BLaER1 treated with 17β-estradiol and CSF1 and Interleukin-3, amounts not matched to agents 10 nM and 100 nM (cell line): Measurements from ENCODE around the gene GABBR2.

Source experiments
- H3K27ac ChIP-seq, 11 experiments: shearing (Covaris generic); formaldehyde crosslinking; 2 replicates each; pipeline ENCODE4 v1.8.1; 2022
- H3K27me3 ChIP-seq, 11 experiments: shearing (Covaris generic); formaldehyde crosslinking; 2 replicates each; pipeline ENCODE4 v1.8.1; 2022
- H3K36me3 ChIP-seq, 11 experiments: shearing (Covaris generic); formaldehyde crosslinking; 2 replicates each; pipeline ENCODE4 v1.8.1; 2022
- H3K4me1 ChIP-seq, 10 experiments: shearing (Covaris generic); formaldehyde crosslinking; 2 replicates each; pipeline ENCODE4 v1.8.1; 2022
- H3K4me2 ChIP-seq, 11 experiments: shearing (Covaris generic); formaldehyde crosslinking; 2 replicates each; pipeline ENCODE4 v1.8.1; 2022
- H3K4me3 ChIP-seq, 10 experiments: shearing (Covaris generic); formaldehyde crosslinking; 2 replicates each; pipeline ENCODE4 v1.8.1; 2022
- H3K9ac ChIP-seq, 11 experiments: shearing (Covaris generic); formaldehyde crosslinking; 2 replicates each; pipeline ENCODE4 v1.8.1; 2022
- H3K9me3 ChIP-seq, 11 experiments: shearing (Covaris generic); formaldehyde crosslinking; replicated peaks in 1 of 11; 2 replicates each; pipeline ENCODE4 v1.8.1; 2022
- H4K20me1 ChIP-seq, 11 experiments: shearing (Covaris generic); formaldehyde crosslinking; 2 replicates each; pipeline ENCODE4 v1.8.1; 2022
- Cebpa-rat ChIP-seq, 11 experiments: shearing (Covaris generic); IDR thresholded peaks; 2 replicates each; pipeline ENCODE4 v1.8.1; 2022

Gene GABBR2

GRCh38 chr9:98316445-98317133 is 392.1 kb downstream of the GABBR2 start:
- no peak overlapping the region for H3K4me2 ChIP-seq
- H3K4me3 ChIP-seq = no peak overlapping the region
- no peak overlapping the region for H3K9ac ChIP-seq

GRCh38 chr9:98315551-98316060 is 393.1 kb downstream of the GABBR2 start:
- no peak for TF ChIP-seq Cebpa-rat (IDR thresholded peaks at IDR 0.05)
- Histone ChIP-seq H3K4me1 (peaks cover 0 to 3% (median 0%) of the 10 kb centered on the region in 10 experiments; a peak in 3 of 20 replicates), H3K9me3 (no peaks in the 10 kb centered on the region; a peak in 1 of 22 replicates), H3K27ac (no peak overlapping the region), H3K36me3 (no peaks in the 10 kb centered on the region), H3K27me3 (no peaks in the 10 kb centered on the region), H3K4me3 (no peak overlapping the region), H3K4me2 (no peak overlapping the region), H4K20me1 (no peaks in the 10 kb centered on the region), H3K9ac (no peak overlapping the region)

More at GRCh38 chr9:98316445-98317133, 392.1 kb downstream of the GABBR2 start:
- peaks cover 0 to 3% (median 0%) of the 10 kb centered on the region in 10 experiments; a peak in 3 of 20 replicates for H3K4me1 ChIP-seq
- H3K27me3 ChIP-seq = no peaks in the 10 kb centered on the region
- H4K20me1 ChIP-seq = no peaks in the 10 kb centered on the region
- TF ChIP-seq Cebpa-rat (IDR thresholded peaks at IDR 0.05) = no peak
- H3K9me3 ChIP-seq = no peaks in the 10 kb centered on the region; a peak in 1 of 22 replicates
- no peak overlapping the region for H3K27ac ChIP-seq
- H3K36me3 ChIP-seq = no peaks in the 10 kb centered on the region

GRCh38 chr9:98315067-98315453 is 393.7 kb downstream of the GABBR2 start:
- no peaks in the 10 kb centered on the region for H3K36me3 ChIP-seq
- no peak for TF ChIP-seq Cebpa-rat (IDR thresholded peaks at IDR 0.05)
- no peaks in the 10 kb centered on the region for H4K20me1 ChIP-seq
- no peak overlapping the region for H3K27ac ChIP-seq
- H3K9ac ChIP-seq = no peak overlapping the region
- no peaks in the 10 kb centered on the region for H3K27me3 ChIP-seq
- H3K4me3 ChIP-seq = no peak overlapping the region
- H3K4me2 ChIP-seq = no peak overlapping the region
- H3K9me3 ChIP-seq = no peaks in the 10 kb centered on the region; a peak in 1 of 22 replicates
- peaks cover 0 to 3% (median 0%) of the 10 kb centered on the region in 10 experiments; a peak in 3 of 20 replicates for H3K4me1 ChIP-seq

- Histone ChIP-seq H3K4me2 (no peak overlapping the region), H3K4me3 (no peak overlapping the region), H3K36me3 (no peaks in the 10 kb centered on the region), H4K20me1 (no peaks in the 10 kb centered on the region), H3K27me3 (no peaks in the 10 kb centered on the region), H3K9me3 (no peaks in the 10 kb centered on the region; a peak in 1 of 22 replicates), H3K4me1 (peaks cover 0 to 3% (median 0%) of the 10 kb centered on the region in 10 experiments; a peak in 3 of 20 replicates), H3K9ac (no peak overlapping the region), H3K27ac (no peak overlapping the region)
- TF ChIP-seq Cebpa-rat (IDR thresholded peaks at IDR 0.05) = no peak
These were observed 394.2 kb downstream of the GABBR2 start for GRCh38 chr9:98314381-98315066.

- no peak for TF ChIP-seq Cebpa-rat (IDR thresholded peaks at IDR 0.05)
- H3K4me1 ChIP-seq = peaks cover 0 to 3% (median 0%) of the 10 kb centered on the region in 10 experiments; a peak in 3 of 20 replicates
- no peak overlapping the region for H3K9ac ChIP-seq
- H3K9me3 ChIP-seq = no peaks in the 10 kb centered on the region
- no peak overlapping the region for H3K4me3 ChIP-seq
- H3K36me3 ChIP-seq = no peaks in the 10 kb centered on the region
- no peaks in the 10 kb centered on the region for H3K27me3 ChIP-seq
- no peak overlapping the region for H3K27ac ChIP-seq
- no peaks in the 10 kb centered on the region for H4K20me1 ChIP-seq
- H3K4me2 ChIP-seq = no peak overlapping the region
These were observed 396.4 kb downstream of the GABBR2 start for GRCh38 chr9:98312365-98312764.

- Histone ChIP-seq H3K4me1 (peaks cover 0 to 3% (median 0%) of the 10 kb centered on the region in 10 experiments; a peak in 3 of 20 replicates), H3K4me3 (no peak overlapping the region), H3K9ac (no peak overlapping the region), H3K27me3 (no peaks in the 10 kb centered on the region), H4K20me1 (no peaks in the 10 kb centered on the region), H3K36me3 (no peaks in the 10 kb centered on the region), H3K9me3 (no peaks in the 10 kb centered on the region), H3K4me2 (no peak overlapping the region), H3K27ac (no peak overlapping the region)
- TF ChIP-seq Cebpa-rat (IDR thresholded peaks at IDR 0.05) = no peak
These were observed 397.2 kb downstream of the GABBR2 start for GRCh38 chr9:98311541-98311940.

GRCh38 chr9:98310752-98311392 is 397.9 kb downstream of the GABBR2 start:
- TF ChIP-seq Cebpa-rat (IDR thresholded peaks at IDR 0.05) = no peak
- H3K27ac ChIP-seq = no peak overlapping the region
- H3K9ac ChIP-seq = no peak overlapping the region
- H3K36me3 ChIP-seq = no peaks in the 10 kb centered on the region
- H3K9me3 ChIP-seq = no peaks in the 10 kb centered on the region
- H4K20me1 ChIP-seq = no peaks in the 10 kb centered on the region
- peaks cover 0 to 3% (median 0%) of the 10 kb centered on the region in 10 experiments; a peak in 3 of 20 replicates for H3K4me1 ChIP-seq
- no peak overlapping the region for H3K4me3 ChIP-seq
- no peaks in the 10 kb centered on the region for H3K27me3 ChIP-seq
- H3K4me2 ChIP-seq = no peak overlapping the region

GRCh38 chr9:98306384-98307145 is 402.2 kb downstream of the GABBR2 start:
- no peaks in the 10 kb centered on the region for H4K20me1 ChIP-seq
- H3K36me3 ChIP-seq = no peaks in the 10 kb centered on the region
- no peak overlapping the region for H3K4me2 ChIP-seq
- H3K9me3 ChIP-seq = no peaks in the 10 kb centered on the region
- no peak overlapping the region for H3K9ac ChIP-seq
- no peak overlapping the region for H3K27ac ChIP-seq
- H3K4me1 ChIP-seq = no peaks in the 10 kb centered on the region
- H3K4me3 ChIP-seq = no peak overlapping the region
- TF ChIP-seq Cebpa-rat (IDR thresholded peaks at IDR 0.05) = no peak
- H3K27me3 ChIP-seq = no peaks in the 10 kb centered on the region

- H3K4me3 ChIP-seq = no peak overlapping the region
- H3K9ac ChIP-seq = no peak overlapping the region
- no peak for TF ChIP-seq Cebpa-rat (IDR thresholded peaks at IDR 0.05)
- H3K36me3 ChIP-seq = no peaks in the 10 kb centered on the region
- no peaks in the 10 kb centered on the region for H3K4me1 ChIP-seq
- no peaks in the 10 kb centered on the region for H3K27me3 ChIP-seq
- H4K20me1 ChIP-seq = no peaks in the 10 kb centered on the region
- H3K4me2 ChIP-seq = no peak overlapping the region
- no peak overlapping the region for H3K27ac ChIP-seq
- no peaks in the 10 kb centered on the region for H3K9me3 ChIP-seq
These were observed 404.4 kb downstream of the GABBR2 start for GRCh38 chr9:98304381-98304780.
